H7 (cell line): ENCODE measurements around the gene LRRN4CL. TPM values are rescaled to one million over a fixed set of nuclear protein-coding genes. Genes with fewer than 3 reads are reported as not detected.

Experiments used
- DNase-seq: peaks from one replicate; pipeline ENCODE4 v3.0.0; 2012
- H3K27me3 ChIP-seq: 2 replicates; pipeline ENCODE4 v1.6.0; 2011; ENCODE audit warnings: mild to moderate bottlenecking, low read length; ENCODE audit not compliant: control insufficient read depth, insufficient read depth
- H3K36me3 ChIP-seq: replicated peaks from 2 replicates; pipeline ENCODE4 v1.5.1; 2011; ENCODE audit warnings: low read length; ENCODE audit not compliant: control insufficient read depth, insufficient read depth
- H3K4me3 ChIP-seq: 2 replicates; pipeline ENCODE4 v1.5.1; 2011; ENCODE audit warnings: low read depth, mild to moderate bottlenecking, control low read depth, low read length, moderate library complexity; ENCODE audit not compliant: insufficient read depth
- total RNA-seq: library from RNA; depleted of rRNA; stranded (reverse); fragments of >200 nt; shearing (Covaris generic); gene quantifications from 2 replicates; pipeline ENCODE4 v1.2.3, GENCODE V29; 2014

The LRRN4CL gene
- total RNA-seq, 1 experiment from 2014 or later, result 0.14 TPM

- no peak for DNase-seq
- Histone ChIP-seq H3K4me3 (no peak overlapping the region), H3K27me3 (no peaks in the 10 kb centered on the region), H3K36me3 (peaks cover 65% of the 10 kb centered on the region)
Measured at GRCh38 chr11:62716206-62716605, 26.9 kb upstream of the LRRN4CL start.

DNA sequence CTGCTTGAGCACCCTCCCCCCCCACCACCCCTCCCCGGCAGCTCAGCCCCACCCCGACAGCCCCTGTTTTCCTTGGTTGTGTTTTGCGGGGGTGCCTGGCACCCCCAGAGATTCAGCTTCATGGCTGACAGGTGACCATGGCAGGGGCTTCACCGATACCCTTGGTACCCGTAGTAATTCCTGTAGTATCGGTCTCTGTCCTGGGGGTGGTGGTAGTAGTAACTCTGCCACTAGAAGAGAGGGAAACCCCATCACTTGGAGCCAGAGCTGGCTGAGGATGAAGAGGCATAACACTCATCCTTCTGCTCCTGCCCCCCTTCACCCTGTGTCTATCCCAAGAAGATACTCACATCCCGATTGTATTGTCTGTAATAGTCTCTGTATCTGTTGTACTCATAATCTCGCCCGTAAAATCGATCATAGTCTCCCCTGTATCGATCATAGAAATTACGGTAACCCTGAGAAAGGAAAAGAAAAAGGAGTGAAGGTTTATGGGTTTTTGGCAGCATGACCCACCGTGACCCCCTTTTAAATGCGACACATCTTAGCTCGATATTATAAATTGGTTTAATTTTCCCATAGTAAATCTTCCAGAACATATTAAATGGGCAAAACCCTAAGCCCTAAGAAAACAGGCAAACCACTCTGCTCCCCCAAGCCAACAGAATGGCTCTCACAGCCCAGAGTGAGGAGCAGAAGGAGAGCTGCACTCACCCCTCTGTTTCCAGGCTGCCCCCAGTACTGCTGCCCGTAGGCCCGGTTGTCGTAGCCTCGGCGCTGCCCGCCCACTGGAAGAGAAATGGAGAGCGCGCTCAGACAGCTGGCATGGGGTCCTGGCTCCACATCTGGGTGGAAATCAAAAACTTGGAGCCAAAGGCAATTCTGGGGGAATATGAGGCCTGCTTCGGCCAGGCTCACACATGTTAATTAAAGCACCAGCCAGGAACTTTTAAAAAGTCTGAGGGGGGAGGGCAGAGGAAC lies 26.1 kb upstream of the LRRN4CL start:
- H3K4me3 ChIP-seq, result no peak overlapping the region
- peak; percentile 70 for DNase-seq
- H3K36me3 ChIP-seq, result peaks cover 60% of the 10 kb centered on the region

DNA sequence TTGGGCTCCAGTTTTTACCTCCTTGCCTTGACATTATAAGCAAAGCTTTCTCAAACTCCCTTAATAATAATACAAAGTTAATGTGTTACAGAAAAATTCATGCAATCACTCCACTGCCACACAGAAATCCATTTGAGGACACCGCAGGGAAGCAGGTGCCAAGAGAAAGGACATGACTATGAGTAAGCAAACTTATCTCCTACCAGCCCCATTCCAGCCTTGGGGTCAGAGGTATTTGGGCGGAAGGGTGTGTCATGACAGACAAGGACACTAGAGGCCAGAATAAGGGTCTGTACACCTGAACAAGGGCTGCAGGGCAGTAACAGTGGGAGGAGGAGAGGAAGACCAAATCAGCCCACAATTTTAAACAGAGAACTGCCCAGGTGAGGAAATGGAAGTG lies 24.0 kb upstream of the LRRN4CL start:
- peak; percentile 26 for DNase-seq
- H3K4me3 ChIP-seq, result no peak overlapping the region
- H3K27me3 ChIP-seq, result no peaks in the 10 kb centered on the region
- H3K36me3 ChIP-seq, result peaks cover 44% of the 10 kb centered on the region

More for the DNA sequence above, 26.1 kb upstream of the LRRN4CL start:
- H3K27me3 ChIP-seq, result no peaks in the 10 kb centered on the region

- no peak for DNase-seq
- no peak overlapping the region for H3K4me3 ChIP-seq
- H3K36me3 ChIP-seq, result peaks cover 43% of the 10 kb centered on the region
- no peaks in the 10 kb centered on the region for H3K27me3 ChIP-seq
Measured at GRCh38 chr11:62712861-62713260, 23.5 kb upstream of the LRRN4CL start.

DNA sequence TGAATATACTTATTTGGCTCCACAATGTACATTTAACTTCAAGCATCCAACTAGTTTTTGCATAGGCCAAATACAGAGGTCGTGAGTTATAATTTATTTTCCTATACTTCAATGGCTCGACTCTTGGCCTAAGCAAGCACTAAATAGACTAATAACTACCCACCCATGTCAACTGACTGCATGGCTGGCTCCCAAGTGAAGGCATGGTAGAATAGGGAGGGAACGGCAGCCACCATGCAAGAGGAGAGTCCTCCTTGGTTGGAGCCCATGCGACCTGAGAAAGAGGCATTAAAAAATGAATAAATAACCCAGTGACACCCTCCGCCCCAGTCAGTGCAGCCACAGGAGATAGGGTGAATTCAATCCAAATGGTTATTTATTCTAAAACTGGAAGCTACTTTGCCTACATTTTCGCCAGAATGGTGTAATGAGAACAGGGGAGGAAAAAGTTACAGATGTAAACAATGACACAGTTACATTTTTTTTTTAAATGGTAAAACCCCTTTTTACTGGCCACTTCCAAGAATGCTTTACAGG lies 23.0 kb upstream of the LRRN4CL start:
- H3K27me3 ChIP-seq, result no peaks in the 10 kb centered on the region
- DNase-seq, result no peak
- H3K4me3 ChIP-seq, result no peak overlapping the region
- peaks cover 39% of the 10 kb centered on the region for H3K36me3 ChIP-seq

DNA sequence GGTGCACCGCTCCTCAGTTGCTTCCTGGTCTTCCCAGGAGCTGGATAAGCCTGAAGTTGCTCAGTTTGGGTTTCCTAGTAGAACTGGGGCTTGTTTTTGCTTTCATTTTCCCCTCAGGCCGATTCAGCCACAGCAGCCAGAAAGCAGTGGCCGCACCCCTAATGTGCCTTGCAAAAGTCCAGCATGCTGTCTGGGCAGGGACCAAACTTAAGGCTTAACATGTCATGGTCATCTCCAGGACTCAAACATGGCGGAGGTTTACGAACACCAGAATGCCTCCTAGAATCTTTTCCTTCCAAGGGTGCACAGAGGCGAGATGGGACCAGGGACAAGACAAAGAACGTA lies 20.6 kb upstream of the LRRN4CL start:
- Histone ChIP-seq H3K4me3 (peak overlapping the region; percentile 65), H3K36me3 (peaks cover 20% of the 10 kb centered on the region), H3K27me3 (no peaks in the 10 kb centered on the region)
- DNase-seq, result no peak

- H3K27me3 ChIP-seq, result no peaks in the 10 kb centered on the region
- H3K4me3 ChIP-seq, result peak overlapping the region; percentile 65
- peak; percentile 92 for DNase-seq
- peaks cover 16% of the 10 kb centered on the region for H3K36me3 ChIP-seq
Measured at GRCh38 chr11:62709247-62710000, 20.1 kb upstream of the LRRN4CL start.

DNA sequence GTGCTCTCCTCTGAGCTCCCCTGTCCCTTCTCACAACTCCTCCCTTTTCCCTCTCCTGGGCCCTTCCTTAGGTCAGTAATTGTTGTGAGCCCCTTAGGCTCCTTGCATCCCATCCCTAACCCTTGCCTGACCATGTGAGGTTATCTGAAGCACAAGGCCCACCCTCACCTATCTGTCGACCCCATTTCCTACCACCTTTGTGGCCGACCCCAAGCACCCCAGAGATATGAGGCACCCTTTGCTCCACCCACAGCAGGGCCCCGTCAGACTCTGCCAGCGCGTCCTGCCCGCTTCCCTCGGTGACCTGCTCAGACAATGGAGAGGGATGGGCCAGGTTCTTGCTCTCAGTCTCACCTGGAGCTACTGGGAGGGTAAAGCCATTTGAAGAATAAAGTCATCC lies 19.5 kb upstream of the LRRN4CL start:
- DNase-seq, result peak; percentile 36
- H3K36me3 ChIP-seq, result peaks cover 12% of the 10 kb centered on the region
- H3K4me3 ChIP-seq, result peak overlapping the region; percentile 65
- H3K27me3 ChIP-seq, result no peaks in the 10 kb centered on the region

DNA sequence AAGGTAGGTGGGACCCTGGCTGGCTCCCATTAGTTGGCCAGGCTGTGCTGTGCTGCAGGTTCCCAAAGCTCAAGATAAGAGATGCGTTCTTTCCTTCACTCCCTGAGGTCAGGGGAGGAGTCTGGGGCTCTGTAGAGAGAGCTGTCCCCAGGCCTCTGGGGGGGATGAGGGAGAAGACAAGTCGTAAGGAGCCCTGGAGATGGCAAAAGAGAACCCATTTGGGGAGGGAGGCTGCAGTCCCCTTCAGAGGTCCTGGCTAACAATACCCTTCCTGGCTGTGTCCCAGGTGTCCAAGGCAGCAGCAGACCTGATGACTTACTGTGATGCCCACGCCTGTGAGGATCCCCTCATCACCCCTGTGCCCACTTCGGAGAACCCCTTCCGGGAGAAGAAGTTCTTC lies 19.1 kb upstream of the LRRN4CL start:
- H3K36me3 ChIP-seq, result peaks cover 8% of the 10 kb centered on the region
- no peaks in the 10 kb centered on the region for H3K27me3 ChIP-seq
- H3K4me3 ChIP-seq, result peak overlapping the region; percentile 65
- DNase-seq, result peak; percentile 16

DNA sequence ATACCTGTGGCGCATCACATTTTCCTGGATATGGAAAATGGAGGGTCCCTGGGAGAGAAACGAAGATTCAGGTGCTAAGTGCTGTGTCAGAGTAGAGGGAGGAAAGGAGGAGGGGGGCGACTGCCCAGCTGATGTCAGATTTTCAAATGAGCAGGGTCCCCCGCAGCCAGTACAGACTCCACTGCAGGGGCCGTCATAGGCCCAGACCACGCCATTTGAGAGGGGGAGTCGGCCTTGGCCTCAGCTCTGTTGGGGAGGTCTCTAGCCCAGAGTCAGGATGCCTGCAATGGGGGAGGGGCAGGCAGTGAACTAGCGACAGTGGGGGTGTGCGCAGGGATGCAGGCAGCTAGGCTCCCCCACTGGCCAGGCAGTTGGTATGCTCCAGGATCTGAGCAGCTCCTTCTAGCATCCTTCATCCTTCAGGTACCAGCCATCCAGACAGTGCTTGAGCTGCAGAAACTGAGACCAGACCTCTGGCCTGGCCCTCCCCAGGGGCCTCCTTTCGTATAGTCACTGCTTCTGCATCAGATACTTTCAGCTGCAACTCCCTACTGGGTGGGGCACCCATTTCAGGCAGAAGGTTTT lies 18.0 kb upstream of the LRRN4CL start, which contains the start of the genes BSCL2 and GNG3:
BSCL2 (minus strand) TSS at position 148 of the 585 bp plus-strand sequence. CDS start 229 bp downstream, outside the sequence.
GNG3 (plus strand) TSS at position 400 of the 585 bp plus-strand sequence. CDS start 620 bp downstream, outside the sequence.
- peak; percentile 92 for DNase-seq
- Histone ChIP-seq H3K4me3 (peak within 1 kb of the TSS; percentile 65), H3K27me3 (no peaks in the 10 kb centered on the region), H3K36me3 (peaks cover 4% of the 10 kb centered on the region)

DNA sequence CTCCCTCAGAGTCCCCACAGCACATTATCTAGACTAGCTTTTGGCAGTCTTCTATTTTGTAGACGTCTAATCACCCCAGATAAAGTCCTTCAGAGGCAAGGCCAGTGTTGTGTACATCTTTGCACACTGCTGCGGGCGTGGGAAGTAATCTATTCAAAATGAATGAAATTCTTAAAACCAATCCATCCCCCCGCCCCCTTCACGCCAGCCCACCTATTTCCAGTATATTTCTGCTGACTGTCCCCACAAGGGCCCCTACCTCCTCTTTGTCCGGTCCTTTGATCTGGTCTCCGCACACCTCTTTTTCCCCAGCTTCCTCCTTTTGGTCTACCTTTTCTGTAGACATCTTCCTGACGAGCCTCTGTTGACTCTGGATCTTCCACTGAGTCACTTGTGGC lies 17.5 kb upstream of the LRRN4CL start:
- Histone ChIP-seq H3K36me3 (peaks cover 1% of the 10 kb centered on the region; the same call in 1 of the 2 replicates), H3K27me3 (no peaks in the 10 kb centered on the region), H3K4me3 (peak overlapping the region; percentile 62)
- no peak for DNase-seq

DNA sequence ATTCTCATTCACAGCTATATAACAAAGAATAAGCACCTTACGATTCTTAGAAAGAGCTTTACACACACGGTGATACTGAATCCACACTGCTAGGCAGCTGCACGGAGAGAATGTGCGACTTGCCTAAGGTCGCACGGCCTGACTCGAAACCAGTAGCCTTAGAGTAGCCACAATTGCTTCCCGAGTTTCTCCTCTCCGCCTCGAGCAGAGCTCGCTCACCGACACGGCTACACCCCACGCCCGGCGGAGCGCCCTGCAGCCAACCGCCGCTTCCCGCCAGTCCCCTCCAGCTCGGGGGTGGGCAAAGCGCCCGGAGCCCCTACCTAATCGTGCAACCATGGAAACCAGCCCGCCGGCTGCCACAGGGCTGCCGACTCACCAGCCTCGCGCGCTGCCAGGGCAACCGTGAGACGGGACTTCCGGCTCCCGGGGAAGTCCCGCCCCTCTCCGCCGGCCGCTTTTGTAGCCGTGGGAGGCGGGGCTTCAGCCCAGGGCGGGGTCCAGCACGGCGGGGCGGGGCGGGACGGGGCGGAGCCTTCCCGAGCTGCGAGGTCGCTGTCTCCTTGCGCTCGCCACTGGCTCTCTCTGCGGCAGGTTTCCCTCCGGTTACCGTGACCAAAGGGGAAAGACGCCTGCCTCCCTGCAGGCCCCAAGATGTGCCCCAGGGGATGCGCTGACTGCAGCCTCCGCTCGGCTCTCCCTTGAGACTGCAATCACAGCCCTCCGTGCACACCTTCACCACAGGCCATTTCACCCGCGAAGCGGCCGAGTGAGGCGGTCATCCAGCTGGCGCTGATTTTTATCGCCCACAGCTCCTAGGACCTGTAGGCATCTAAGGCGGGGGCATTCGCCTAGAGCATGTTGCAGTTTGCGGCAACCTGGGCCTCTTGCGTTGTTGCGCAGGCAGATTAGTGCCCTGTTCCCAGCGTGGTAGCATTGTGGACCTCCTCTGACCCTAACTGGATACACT lies 16.8 kb upstream of the LRRN4CL start:
- DNase-seq, result peak; percentile 99
- Histone ChIP-seq H3K4me3 (peak overlapping the region; percentile 62), H3K27me3 (no peaks in the 10 kb centered on the region), H3K36me3 (no peaks in the 10 kb centered on the region; the same call in 1 of the 2 replicates)

- peak; percentile 70 for DNase-seq
- Histone ChIP-seq H3K27me3 (no peaks in the 10 kb centered on the region), H3K4me3 (peak overlapping the region; percentile 61), H3K36me3 (no peaks in the 10 kb centered on the region; the same call in 1 of the 2 replicates)
Measured at GRCh38 chr11:62705413-62705812, 16.1 kb upstream of the LRRN4CL start.
